SJSA1 (cell line): ENCODE results near the gene CNTN4. TPM values are rescaled to one million over a fixed set of nuclear protein-coding genes. Genes with fewer than 3 reads are reported as not detected.

Experiments used
- DNase-seq, 2 experiments: peaks; one replicate each; pipeline ENCODE4 v3.0.0-alpha.2; 2015 to 2020; ENCODE audit warnings: low spot score in 2 of 2, low read depth in 1 of 2
- H3K27ac ChIP-seq: fragments of 250-450 bp; sonication (Bioruptor Pico); 2 replicates; pipeline ENCODE4 v1.5.1; 2020; ENCODE audit warnings: mild to moderate bottlenecking, moderate library complexity
- H3K27me3 ChIP-seq: fragments of 250-450 bp; sonication (Bioruptor Pico); replicated peaks from 2 replicates; pipeline ENCODE4 v1.5.1; 2020; ENCODE audit warnings: mild to moderate bottlenecking, moderate library complexity
- H3K36me3 ChIP-seq: fragments of 250-450 bp; sonication (Bioruptor Pico); 2 replicates; pipeline ENCODE4 v1.5.1; 2020; ENCODE audit warnings: mild to moderate bottlenecking
- H3K4me1 ChIP-seq: fragments of 250-450 bp; sonication (Bioruptor Pico); replicated peaks from 2 replicates; pipeline ENCODE4 v1.6.1; 2021; ENCODE audit warnings: mild to moderate bottlenecking
- H3K4me3 ChIP-seq: fragments of 250-450 bp; sonication (Bioruptor Pico); 2 replicates; pipeline ENCODE4 v1.5.1; 2020; ENCODE audit warnings: mild to moderate bottlenecking
- H3K9me3 ChIP-seq: fragments of 250-450 bp; sonication (Bioruptor Pico); replicated peaks from 2 replicates; pipeline ENCODE4 v1.5.1; 2020; ENCODE audit warnings: mild to moderate bottlenecking
- total RNA-seq: library from RNA; depleted of rRNA; stranded (reverse); fragments of >200 nt; shearing (Covaris generic); gene quantifications from 2 replicates; pipeline ENCODE4 v1.2.3, GENCODE V29; 2014

The CNTN4 gene
- total RNA-seq, 1 experiment from 2014 or later = not detected

- Histone ChIP-seq H3K4me1 (no peaks in the 10 kb centered on the region), H3K27ac (no peak overlapping the region), H3K27me3 (no peaks in the 10 kb centered on the region), H3K9me3 (no peaks in the 10 kb centered on the region), H3K36me3 (no peaks in the 10 kb centered on the region), H3K4me3 (no peak overlapping the region)
- no peak for DNase-seq
Observed at GRCh38 chr3:2826453-2826852, 727.8 kb downstream of the CNTN4 start.

- no peaks in the 10 kb centered on the region for H3K4me1 ChIP-seq
- no peaks in the 10 kb centered on the region for H3K27me3 ChIP-seq
- no peak for DNase-seq
- no peak overlapping the region for H3K27ac ChIP-seq
- no peaks in the 10 kb centered on the region for H3K9me3 ChIP-seq
- H3K4me3 ChIP-seq = no peak overlapping the region
- H3K36me3 ChIP-seq = no peaks in the 10 kb centered on the region
Observed at GRCh38 chr3:2837239-2837638, 738.6 kb downstream of the CNTN4 start.

GRCh38 chr3:2837910-2838309, 739.2 kb downstream of the CNTN4 start:
- H3K9me3 ChIP-seq = no peaks in the 10 kb centered on the region
- H3K27ac ChIP-seq = no peak overlapping the region
- no peaks in the 10 kb centered on the region for H3K36me3 ChIP-seq
- no peak for DNase-seq
- no peaks in the 10 kb centered on the region for H3K27me3 ChIP-seq
- no peak overlapping the region for H3K4me3 ChIP-seq
- H3K4me1 ChIP-seq = no peaks in the 10 kb centered on the region

- H3K4me1 ChIP-seq = no peaks in the 10 kb centered on the region
- H3K4me3 ChIP-seq = no peak overlapping the region
- DNase-seq = no peak
- no peaks in the 10 kb centered on the region for H3K9me3 ChIP-seq
- no peaks in the 10 kb centered on the region for H3K27me3 ChIP-seq
- H3K27ac ChIP-seq = no peak overlapping the region
- no peaks in the 10 kb centered on the region for H3K36me3 ChIP-seq
Observed at GRCh38 chr3:2838546-2839157, 740.0 kb downstream of the CNTN4 start.

DNA sequence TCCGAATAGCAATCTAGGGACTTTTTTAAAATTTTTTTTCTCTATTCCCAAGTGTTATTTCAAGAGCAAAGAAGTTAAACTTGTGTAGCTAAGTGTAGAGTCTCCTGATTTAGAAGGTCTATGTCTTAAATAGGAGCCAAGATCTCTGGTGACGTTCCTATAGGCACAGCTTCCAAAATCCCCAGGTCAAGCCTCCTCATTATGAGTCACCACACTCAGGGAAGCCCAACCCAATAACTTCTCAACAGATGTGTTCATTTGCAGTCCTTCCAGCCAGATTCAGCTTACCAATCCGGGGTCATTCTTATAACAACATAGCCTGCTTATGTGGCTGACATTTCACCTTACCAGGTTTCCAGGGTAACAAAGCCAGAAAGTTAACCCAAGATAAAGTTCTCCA, 741.2 kb downstream of the CNTN4 start:
- Histone ChIP-seq H3K27ac (no peak overlapping the region), H3K4me1 (no peaks in the 10 kb centered on the region), H3K27me3 (no peaks in the 10 kb centered on the region), H3K36me3 (no peaks in the 10 kb centered on the region), H3K9me3 (no peaks in the 10 kb centered on the region), H3K4me3 (no peak overlapping the region)
- DNase-seq = no peak

GRCh38 chr3:2847062-2847841, 748.6 kb downstream of the CNTN4 start:
- Histone ChIP-seq H3K27ac (no peak overlapping the region), H3K36me3 (no peaks in the 10 kb centered on the region), H3K27me3 (no peaks in the 10 kb centered on the region), H3K4me1 (no peaks in the 10 kb centered on the region), H3K4me3 (no peak overlapping the region), H3K9me3 (no peaks in the 10 kb centered on the region; the same call in 1 of the 2 replicates)
- no peak for DNase-seq

GRCh38 chr3:2849092-2849491, 750.4 kb downstream of the CNTN4 start:
- H3K36me3 ChIP-seq = no peaks in the 10 kb centered on the region
- no peak overlapping the region for H3K4me3 ChIP-seq
- H3K27ac ChIP-seq = no peak overlapping the region
- no peaks in the 10 kb centered on the region for H3K4me1 ChIP-seq
- H3K27me3 ChIP-seq = no peaks in the 10 kb centered on the region
- DNase-seq = no peak
- H3K9me3 ChIP-seq = no peaks in the 10 kb centered on the region; the same call in 1 of the 2 replicates

- no peak overlapping the region for H3K27ac ChIP-seq
- no peaks in the 10 kb centered on the region for H3K27me3 ChIP-seq
- no peaks in the 10 kb centered on the region for H3K36me3 ChIP-seq
- no peak for DNase-seq
- no peaks in the 10 kb centered on the region for H3K4me1 ChIP-seq
- no peak overlapping the region for H3K4me3 ChIP-seq
- no peaks in the 10 kb centered on the region; the same call in 1 of the 2 replicates for H3K9me3 ChIP-seq
Observed at GRCh38 chr3:2850701-2851100, 752.0 kb downstream of the CNTN4 start.

- no peak overlapping the region for H3K27ac ChIP-seq
- DNase-seq = no peak
- H3K36me3 ChIP-seq = no peaks in the 10 kb centered on the region
- H3K27me3 ChIP-seq = no peaks in the 10 kb centered on the region
- H3K4me1 ChIP-seq = no peaks in the 10 kb centered on the region
- H3K9me3 ChIP-seq = no peaks in the 10 kb centered on the region; the same call in 1 of the 2 replicates
- no peak overlapping the region for H3K4me3 ChIP-seq
Observed at GRCh38 chr3:2851361-2851760, 752.7 kb downstream of the CNTN4 start.

DNA sequence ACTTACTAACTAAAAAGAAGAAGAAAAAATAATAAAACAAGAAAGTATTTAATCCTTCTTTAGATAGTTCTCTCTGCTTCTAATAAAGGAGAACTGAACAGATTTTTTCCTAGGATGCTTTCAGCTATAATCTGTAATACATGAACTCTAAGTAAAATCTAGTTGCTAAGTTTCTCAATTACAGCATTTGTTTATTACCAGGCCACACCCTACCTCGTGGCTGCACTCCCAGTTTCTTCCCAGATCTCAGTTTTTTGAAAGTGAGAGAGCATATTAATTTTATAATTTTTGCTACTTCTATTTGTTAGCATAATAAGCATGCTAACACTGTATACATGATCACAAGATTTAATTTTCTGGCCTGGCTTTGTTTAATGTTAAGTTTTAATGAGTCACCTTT, 753.2 kb downstream of the CNTN4 start:
- Histone ChIP-seq H3K27ac (no peak overlapping the region), H3K4me3 (no peak overlapping the region), H3K27me3 (no peaks in the 10 kb centered on the region), H3K9me3 (no peaks in the 10 kb centered on the region; the same call in 1 of the 2 replicates), H3K36me3 (no peaks in the 10 kb centered on the region), H3K4me1 (no peaks in the 10 kb centered on the region)
- no peak for DNase-seq

- H3K36me3 ChIP-seq = no peaks in the 10 kb centered on the region
- no peak overlapping the region for H3K27ac ChIP-seq
- DNase-seq = no peak
- no peak overlapping the region for H3K4me3 ChIP-seq
- no peaks in the 10 kb centered on the region for H3K4me1 ChIP-seq
- H3K9me3 ChIP-seq = no peaks in the 10 kb centered on the region; the same call in none of the 2 replicates
- H3K27me3 ChIP-seq = no peaks in the 10 kb centered on the region
Observed at GRCh38 chr3:2853651-2854050, 755.0 kb downstream of the CNTN4 start.

DNA sequence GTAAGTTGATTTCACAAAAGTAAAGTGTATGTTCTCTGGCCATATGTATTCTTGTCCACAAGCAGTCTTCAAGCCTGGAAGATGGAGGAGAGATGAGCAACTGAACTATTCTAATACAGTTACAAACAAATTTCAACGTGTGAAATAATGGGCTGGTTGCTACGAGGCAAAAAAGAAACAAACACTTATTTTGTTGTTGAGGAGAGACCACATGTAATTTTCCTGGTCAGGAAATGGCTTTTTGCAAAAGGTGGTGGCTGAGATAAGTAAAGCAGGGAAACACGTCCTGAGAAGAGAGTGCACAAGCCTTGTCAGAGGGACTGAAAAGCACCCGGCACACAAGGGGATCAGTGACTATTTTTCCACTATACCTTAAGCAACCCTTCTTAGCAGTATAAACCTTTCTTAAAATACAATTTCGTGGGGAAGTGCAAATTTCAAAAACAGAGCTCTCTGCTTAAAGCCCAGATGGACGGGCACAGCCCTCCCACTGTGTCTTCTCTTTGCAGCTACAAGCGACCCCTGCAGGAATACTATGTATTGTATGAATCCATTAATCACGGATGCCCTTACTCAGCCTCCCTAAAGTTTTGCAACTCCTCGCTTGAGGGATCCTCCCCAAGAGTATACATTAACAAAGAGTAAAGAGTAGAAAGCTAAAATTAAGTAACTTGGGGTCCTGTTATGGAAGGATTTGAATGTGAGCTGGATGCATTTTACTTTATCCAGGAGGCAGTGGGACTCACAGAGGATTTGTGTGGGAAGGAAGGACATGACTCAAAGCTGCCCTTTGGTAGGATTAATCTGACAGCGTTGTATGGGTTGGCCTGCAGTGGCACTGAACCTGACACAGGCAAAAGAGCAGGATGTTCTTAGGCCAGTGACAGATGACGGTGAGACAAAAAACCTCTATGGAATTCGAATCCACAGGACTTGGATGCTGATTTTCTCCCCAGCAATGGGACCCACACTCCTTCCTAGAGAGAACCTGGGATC, 757.8 kb downstream of the CNTN4 start:
- H3K9me3 ChIP-seq = no peaks in the 10 kb centered on the region; the same call in 1 of the 2 replicates
- H3K36me3 ChIP-seq = no peaks in the 10 kb centered on the region
- no peaks in the 10 kb centered on the region for H3K4me1 ChIP-seq
- DNase-seq = no peak
- no peak overlapping the region for H3K4me3 ChIP-seq
- no peaks in the 10 kb centered on the region for H3K27me3 ChIP-seq
- H3K27ac ChIP-seq = no peak overlapping the region

DNA sequence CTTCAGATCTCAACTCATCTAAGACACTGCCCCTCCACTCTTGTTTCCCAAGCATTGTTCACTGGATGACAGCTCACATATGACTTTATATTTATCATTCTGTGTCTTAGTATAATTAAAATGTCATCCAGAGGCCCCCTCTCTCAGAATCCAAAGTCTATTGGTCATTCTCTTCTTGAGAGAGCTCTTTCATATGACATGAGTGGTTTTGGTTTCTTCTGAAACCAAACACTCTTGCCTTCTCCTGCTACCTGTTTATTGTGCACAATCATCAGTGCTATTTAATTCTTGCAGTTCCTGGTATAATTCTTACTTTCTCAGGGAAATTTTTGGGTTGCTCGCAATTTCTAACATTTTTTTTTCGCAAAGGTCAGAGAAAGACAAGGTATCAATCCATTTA, 762.0 kb downstream of the CNTN4 start:
- H3K27me3 ChIP-seq = no peaks in the 10 kb centered on the region
- no peak overlapping the region for H3K4me3 ChIP-seq
- H3K4me1 ChIP-seq = no peaks in the 10 kb centered on the region
- no peak overlapping the region for H3K27ac ChIP-seq
- H3K9me3 ChIP-seq = no peaks in the 10 kb centered on the region; the same call in 1 of the 2 replicates
- DNase-seq = no peak
- no peaks in the 10 kb centered on the region for H3K36me3 ChIP-seq
